Left ventricle myocardium inferior (tissue), 1 donor: ENCODE results near the gene ZW10. TPM values are rescaled to one million over a fixed set of nuclear protein-coding genes. Genes with fewer than 3 reads are reported as not detected.

Source experiments
- DNase-seq: peaks from one replicate; pipeline ENCODE4 v3.0.0-alpha.2; 2020
- H3K27ac ChIP-seq: fragments of 200-600 bp; replicated peaks from 2 replicates; pipeline ENCODE4 v1.8.0; 2021
- H3K27me3 ChIP-seq: fragments of 200-600 bp; 2 replicates; pipeline ENCODE4 v1.8.0; 2021; ENCODE audit warnings: low read depth
- H3K36me3 ChIP-seq: fragments of 200-600 bp; 2 replicates; pipeline ENCODE4 v1.8.0; 2021
- H3K4me1 ChIP-seq: fragments of 200-600 bp; 2 replicates; pipeline ENCODE4 v1.8.0; 2021
- H3K4me3 ChIP-seq: fragments of 200-600 bp; 2 replicates; pipeline ENCODE4 v1.8.0; 2021; ENCODE audit warnings: mild to moderate bottlenecking, moderate library complexity
- H3K9me3 ChIP-seq: fragments of 200-600 bp; replicated peaks from 2 replicates; pipeline ENCODE4 v1.8.0; 2021
- intact Hi-C: fragments of 100-400 bp; cut with micrococcal nuclease; formaldehyde crosslinking; loops from one replicate; pipeline ENCODE4 v1.11.0; 2022
- total RNA-seq: library from RNA; stranded (reverse); fragmentation: NEBNext Ultra II Directional; extraction: Animal tissue kit (Norgen Biotek cat#: 25700); gene quantifications from one replicate; pipeline ENCODE4 v1.2.1, GENCODE V29; 2021
- TF ChIP-seq, protein P1 (sequence below): fragments of 200-600 bp; IDR thresholded peaks from 2 replicates; pipeline ENCODE4 v1.8.0; 2021; ENCODE audit warnings: antibody characterized with exemption, mild to moderate bottlenecking, borderline replicate concordance
- donor health status: DM: no; HTN: yes; CAD: no; lungs with severe emphysema.

The ZW10 gene
- total RNA-seq, 1 donor from 2014 or later, result 8.6 TPM

GRCh38 chr11:113689768-113690618, 83.5 kb downstream of the ZW10 start:
- DNase-seq, result no peak
- no peaks in the 10 kb centered on the region for H3K36me3 ChIP-seq
- no peak overlapping the region for H3K27ac ChIP-seq
- no peaks in the 10 kb centered on the region for H3K27me3 ChIP-seq
- TF ChIP-seq, protein P1, sequence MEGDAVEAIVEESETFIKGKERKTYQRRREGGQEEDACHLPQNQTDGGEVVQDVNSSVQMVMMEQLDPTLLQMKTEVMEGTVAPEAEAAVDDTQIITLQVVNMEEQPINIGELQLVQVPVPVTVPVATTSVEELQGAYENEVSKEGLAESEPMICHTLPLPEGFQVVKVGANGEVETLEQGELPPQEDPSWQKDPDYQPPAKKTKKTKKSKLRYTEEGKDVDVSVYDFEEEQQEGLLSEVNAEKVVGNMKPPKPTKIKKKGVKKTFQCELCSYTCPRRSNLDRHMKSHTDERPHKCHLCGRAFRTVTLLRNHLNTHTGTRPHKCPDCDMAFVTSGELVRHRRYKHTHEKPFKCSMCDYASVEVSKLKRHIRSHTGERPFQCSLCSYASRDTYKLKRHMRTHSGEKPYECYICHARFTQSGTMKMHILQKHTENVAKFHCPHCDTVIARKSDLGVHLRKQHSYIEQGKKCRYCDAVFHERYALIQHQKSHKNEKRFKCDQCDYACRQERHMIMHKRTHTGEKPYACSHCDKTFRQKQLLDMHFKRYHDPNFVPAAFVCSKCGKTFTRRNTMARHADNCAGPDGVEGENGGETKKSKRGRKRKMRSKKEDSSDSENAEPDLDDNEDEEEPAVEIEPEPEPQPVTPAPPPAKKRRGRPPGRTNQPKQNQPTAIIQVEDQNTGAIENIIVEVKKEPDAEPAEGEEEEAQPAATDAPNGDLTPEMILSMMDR, result no peak
- no peaks in the 10 kb centered on the region for H3K4me1 ChIP-seq
- no peak overlapping the region for H3K4me3 ChIP-seq
- H3K9me3 ChIP-seq, result no peaks in the 10 kb centered on the region
- intact Hi-C loops, result no loop called here

DNA sequence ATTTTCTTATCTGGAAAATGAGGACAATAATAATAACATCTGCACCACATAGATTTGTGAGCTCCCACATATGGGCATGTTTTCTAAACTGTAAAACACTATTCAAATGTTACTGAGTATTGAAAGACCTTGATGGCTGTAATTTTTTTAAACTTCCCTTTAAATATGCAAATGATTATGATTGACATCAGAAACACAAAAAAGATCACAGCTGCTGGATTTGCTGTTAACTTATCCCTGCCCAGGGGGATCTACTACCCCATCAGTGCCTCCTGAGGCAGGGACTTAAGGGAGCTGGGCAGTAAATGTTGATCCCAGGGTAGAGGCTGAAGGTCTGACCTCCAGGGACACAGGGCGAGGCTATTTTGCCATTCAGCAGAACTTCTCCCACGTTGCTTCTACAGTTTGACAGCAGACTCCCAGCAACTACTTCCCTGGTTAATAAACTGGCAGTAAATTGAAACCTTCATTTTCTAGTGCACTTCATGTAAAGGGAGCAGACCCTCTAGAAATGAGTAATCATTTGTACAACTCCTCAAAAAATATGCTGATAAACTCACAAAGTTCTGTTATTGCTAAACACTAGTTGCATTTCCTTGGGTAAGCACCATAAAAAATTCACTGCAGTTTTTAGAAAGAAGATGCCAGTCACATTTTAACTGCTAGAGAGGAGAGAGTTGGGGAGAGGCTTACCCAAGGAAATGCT, 87.7 kb downstream of the ZW10 start:
- Histone ChIP-seq H3K36me3 (no peaks in the 10 kb centered on the region), H3K27me3 (no peaks in the 10 kb centered on the region), H3K27ac (no peak overlapping the region), H3K4me3 (no peak overlapping the region), H3K9me3 (no peaks in the 10 kb centered on the region), H3K4me1 (no peaks in the 10 kb centered on the region)
- intact Hi-C loops, result no loop called here
- TF ChIP-seq, protein P1, result no peak
- DNase-seq, result no peak

DNA sequence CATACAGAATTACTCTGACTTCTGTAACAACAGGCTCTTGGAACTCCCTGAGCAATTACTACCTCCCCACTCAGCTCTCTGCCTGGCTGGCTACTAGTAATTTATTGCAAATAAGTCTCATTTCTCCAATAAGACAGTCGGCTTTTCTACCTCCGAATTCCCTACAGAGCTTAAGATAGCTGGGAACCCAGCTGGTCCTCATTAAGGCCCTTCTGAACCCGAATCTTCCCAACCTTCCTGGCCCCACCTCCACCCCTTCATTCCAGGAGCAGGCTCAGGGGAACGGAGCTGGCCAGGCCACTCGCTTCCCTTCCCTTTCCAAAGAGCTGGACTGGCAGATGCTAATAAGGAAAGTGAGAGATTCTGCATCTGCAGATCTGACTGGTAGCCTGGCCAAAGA, 89.0 kb downstream of the ZW10 start:
- no peak for DNase-seq
- intact Hi-C loops, result no loop called here
- H3K4me3 ChIP-seq, result no peak overlapping the region
- H3K9me3 ChIP-seq, result no peaks in the 10 kb centered on the region
- H3K36me3 ChIP-seq, result no peaks in the 10 kb centered on the region
- no peaks in the 10 kb centered on the region for H3K27me3 ChIP-seq
- H3K27ac ChIP-seq, result no peak overlapping the region
- TF ChIP-seq, protein P1, result no peak
- H3K4me1 ChIP-seq, result no peaks in the 10 kb centered on the region

DNA sequence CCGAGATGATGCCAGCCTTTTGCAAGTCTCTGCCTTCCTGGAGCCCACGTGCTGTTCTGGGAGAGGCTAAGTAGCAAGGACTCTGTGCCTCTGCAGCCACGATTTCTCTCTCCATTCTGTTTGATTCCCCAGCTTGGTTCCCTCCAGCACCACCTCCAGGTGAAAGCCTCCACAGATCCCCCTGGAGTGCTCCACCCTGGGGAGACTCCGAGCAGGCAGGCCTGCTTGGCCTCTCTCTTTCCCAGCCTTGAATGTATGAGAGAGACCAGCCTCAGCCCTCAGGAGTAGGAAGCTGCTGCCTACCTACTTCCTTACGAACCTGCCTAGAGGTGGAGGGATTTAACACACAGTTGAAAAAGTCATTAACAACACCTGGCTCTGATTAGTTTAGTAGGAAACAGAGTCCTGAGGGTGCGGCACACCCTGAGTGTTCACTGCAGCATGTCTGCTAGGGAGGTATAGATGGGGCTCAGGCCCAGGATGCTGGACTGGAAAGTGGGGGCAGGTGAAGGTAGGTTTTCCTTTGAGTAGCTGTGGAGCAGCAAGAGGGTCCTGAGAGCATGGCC, 89.9 kb downstream of the ZW10 start:
- Histone ChIP-seq H3K27me3 (no peaks in the 10 kb centered on the region), H3K4me3 (no peak overlapping the region), H3K4me1 (no peaks in the 10 kb centered on the region), H3K36me3 (no peaks in the 10 kb centered on the region), H3K27ac (no peak overlapping the region), H3K9me3 (no peaks in the 10 kb centered on the region)
- TF ChIP-seq, protein P1, result no peak
- DNase-seq, result no peak
- intact Hi-C loops, result no loop called here

Other genes with a start within 250 kb of the ZW10 start
- 0.47 TPM for gene TMPRSS5, start 67.4 kb downstream of the ZW10 start, total RNA-seq
- gene CLDN25, start 6.1 kb upstream of the ZW10 start, total RNA-seq, result not detected
- gene USP28, start 101.9 kb upstream of the ZW10 start, total RNA-seq, result 113 TPM
- gene HTR3B, start 131.1 kb upstream of the ZW10 start, total RNA-seq, result not detected
- gene HTR3A, start 201.4 kb upstream of the ZW10 start, total RNA-seq, result not detected